ENCODE data around the gene TMEM151B.

TMEM151B gene

GRCh38 chr6:44258325-44258863, 11.9 kb upstream of the TMEM151B start:
- TF ChIP-seq, protein P1, sequence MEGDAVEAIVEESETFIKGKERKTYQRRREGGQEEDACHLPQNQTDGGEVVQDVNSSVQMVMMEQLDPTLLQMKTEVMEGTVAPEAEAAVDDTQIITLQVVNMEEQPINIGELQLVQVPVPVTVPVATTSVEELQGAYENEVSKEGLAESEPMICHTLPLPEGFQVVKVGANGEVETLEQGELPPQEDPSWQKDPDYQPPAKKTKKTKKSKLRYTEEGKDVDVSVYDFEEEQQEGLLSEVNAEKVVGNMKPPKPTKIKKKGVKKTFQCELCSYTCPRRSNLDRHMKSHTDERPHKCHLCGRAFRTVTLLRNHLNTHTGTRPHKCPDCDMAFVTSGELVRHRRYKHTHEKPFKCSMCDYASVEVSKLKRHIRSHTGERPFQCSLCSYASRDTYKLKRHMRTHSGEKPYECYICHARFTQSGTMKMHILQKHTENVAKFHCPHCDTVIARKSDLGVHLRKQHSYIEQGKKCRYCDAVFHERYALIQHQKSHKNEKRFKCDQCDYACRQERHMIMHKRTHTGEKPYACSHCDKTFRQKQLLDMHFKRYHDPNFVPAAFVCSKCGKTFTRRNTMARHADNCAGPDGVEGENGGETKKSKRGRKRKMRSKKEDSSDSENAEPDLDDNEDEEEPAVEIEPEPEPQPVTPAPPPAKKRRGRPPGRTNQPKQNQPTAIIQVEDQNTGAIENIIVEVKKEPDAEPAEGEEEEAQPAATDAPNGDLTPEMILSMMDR (IDR thresholded peaks at IDR 0.05; ENCODE audit: low read length, missing control alignments), result no peak
- H3K4me3 ChIP-seq (replicated peaks; ENCODE audit: low read depth, low read length), result no peak overlapping the region
- DNase-seq (ENCODE audit: low read depth), result no peak

DNA sequence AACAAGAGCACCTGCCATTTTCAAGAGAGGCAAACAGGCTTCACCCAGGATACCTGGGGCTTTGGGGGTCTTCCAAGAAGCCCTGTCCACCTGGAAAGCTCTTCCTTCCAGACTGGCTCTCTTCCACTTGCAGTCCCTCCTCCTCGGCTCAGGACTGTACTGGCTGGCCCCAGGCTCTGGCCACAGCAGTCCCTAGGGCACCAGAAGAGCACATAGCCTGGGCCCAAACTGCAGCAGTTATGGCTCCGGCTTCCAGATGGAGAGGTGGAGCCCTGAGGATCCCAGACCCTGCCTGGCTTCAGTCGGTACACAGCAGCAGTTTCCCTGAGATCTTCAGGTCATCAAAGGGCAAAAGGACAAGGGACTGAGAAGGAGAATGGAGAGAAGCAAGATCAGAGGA, 11.3 kb upstream of the TMEM151B start:
- TF ChIP-seq, protein P1 (IDR thresholded peaks at IDR 0.05; ENCODE audit: low read length, missing control alignments), result no peak
- no peak for DNase-seq (ENCODE audit: low read depth)

GRCh38 chr6:44260011-44260410, 10.2 kb upstream of the TMEM151B start:
- H3K4me3 ChIP-seq (replicated peaks; ENCODE audit: low read depth, low read length), result no peak overlapping the region
- no peak for DNase-seq (ENCODE audit: low read depth)
- TF ChIP-seq, protein P1 (IDR thresholded peaks at IDR 0.05; ENCODE audit: low read length, missing control alignments), result no peak

More for the DNA sequence above, 11.3 kb upstream of the TMEM151B start:
- no peak overlapping the region for H3K4me3 ChIP-seq (replicated peaks; ENCODE audit: low read depth, low read length)

DNA sequence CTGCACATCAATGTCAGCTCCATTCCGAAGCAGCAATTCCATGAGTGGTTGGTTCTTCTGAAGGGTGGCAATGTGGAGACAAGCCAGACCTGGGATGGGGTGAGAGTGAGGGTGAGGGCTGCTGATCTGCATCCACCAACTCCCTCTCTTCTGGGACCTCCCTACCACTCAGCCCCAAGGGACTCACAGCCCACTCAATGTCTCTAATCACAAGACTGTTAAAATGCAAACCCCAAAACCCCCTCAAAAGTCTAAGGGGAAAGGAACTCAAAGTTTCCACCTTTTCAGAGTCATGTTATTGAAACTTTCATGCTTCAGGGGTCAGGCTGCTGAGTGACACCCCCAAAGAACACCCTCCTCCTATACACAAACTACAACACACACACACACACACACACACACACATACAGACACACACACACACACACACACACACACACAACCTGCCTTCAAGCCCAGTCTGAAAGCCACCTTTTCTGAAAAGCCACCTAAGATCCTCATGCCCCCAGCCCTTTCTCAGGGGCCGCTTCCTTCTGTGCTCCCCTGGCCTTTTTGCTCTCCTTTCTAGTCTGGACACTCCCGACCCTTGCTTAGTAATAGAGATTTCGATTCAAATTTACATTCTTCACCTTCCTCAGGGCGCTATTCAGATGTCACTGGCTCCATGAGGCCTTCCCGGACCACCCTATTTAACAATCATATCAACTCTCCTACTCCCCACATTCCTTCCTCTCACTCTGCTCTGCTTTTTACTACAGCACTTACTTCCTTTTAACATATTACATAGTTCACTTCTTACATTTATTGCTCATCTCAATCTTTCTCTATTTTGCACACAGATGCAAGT, 9.6 kb upstream of the TMEM151B start:
- TF ChIP-seq, protein P1 (IDR thresholded peaks at IDR 0.05; ENCODE audit: low read length, missing control alignments), result no peak
- H3K4me3 ChIP-seq (replicated peaks; ENCODE audit: low read depth, low read length), result no peak overlapping the region
- no peak for DNase-seq (ENCODE audit: low read depth)

DNA sequence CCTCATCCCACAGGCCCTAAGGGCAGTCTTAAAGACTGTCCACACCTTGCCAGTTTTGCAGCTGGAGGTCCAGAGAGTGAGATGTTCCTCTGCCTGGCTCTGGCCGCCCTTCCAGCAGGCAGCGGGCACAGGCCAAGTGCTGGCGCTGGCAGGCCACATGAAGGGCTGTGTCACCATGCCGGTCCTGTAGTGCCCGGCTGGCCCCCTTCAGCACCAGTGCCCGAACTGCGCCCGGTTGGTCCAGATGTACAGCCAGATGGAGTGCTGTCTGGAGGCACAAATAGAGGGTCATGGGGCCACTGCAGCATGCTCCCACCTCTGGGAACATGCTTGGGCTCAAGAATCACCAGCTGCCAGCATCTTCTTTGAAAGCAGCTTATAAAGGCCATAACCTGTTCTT, 8.7 kb upstream of the TMEM151B start:
- TF ChIP-seq, protein P1 (IDR thresholded peaks at IDR 0.05; ENCODE audit: low read length, missing control alignments), result no peak
- DNase-seq (ENCODE audit: low read depth), result no peak
- no peak overlapping the region for H3K4me3 ChIP-seq (replicated peaks; ENCODE audit: low read depth, low read length)

DNA sequence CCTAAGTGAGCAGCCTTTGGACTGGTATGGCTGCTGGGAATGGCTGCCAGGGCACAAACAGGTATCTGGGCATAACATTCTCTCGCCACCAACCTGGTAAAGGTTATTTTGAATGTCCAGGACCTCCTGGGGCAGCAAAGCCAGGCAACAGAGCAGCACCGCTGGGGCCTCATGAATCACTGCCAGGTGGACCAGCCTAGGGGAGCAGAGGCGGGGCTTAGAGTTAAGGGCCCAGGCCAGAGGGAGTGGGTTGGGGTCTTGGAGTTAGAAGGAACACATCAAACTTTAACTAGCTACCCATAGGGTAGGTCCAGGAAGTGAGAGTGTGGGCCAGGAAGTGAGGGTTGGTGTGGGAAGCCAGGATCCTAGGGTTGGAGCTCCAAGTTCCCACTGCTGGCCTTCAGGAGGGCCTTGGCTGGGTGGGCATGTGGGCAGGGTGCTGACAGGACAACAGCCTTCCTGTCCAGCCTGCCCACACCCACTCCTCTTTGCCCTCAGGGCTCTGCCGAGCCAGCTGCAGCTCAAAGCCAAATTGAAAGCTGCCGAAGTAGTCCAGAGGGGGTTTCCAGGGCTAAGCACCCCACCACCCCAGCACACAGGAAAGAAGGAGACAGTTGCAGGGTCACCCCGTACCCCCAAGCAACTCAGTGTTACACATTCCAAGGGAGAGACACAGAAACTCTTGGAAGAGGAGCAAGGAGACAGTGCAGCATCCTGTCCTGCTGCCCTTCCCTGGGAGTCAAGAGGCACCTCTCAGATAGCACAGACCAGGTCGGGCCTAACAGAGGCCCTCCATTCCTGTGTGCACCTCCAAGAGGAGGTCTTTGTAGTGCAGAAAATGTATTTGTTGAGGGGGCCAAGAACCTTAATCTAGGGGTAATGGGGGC, 7.5 kb upstream of the TMEM151B start:
- DNase-seq (ENCODE audit: low read depth), result no peak
- H3K4me3 ChIP-seq (replicated peaks; ENCODE audit: low read depth, low read length), result peak overlapping the region; percentile 68
- TF ChIP-seq, protein P1 (IDR thresholded peaks at IDR 0.05; ENCODE audit: low read length, missing control alignments), result no peak
